GM18517 (cell line): ENCODE measurements around the gene PHRF1.
"Not testable (repeated sequence)": the region's sequence is repeated elsewhere in the genome, so short reads cannot be mapped to it uniquely, and the experiment has no call there.

Experiments
- ATAC-seq: cut with Tn5 transposase; IDR thresholded peaks from one replicate; pipeline ENCODE4 v1.9.1; 2021; ENCODE audit warnings: mild to moderate bottlenecking, moderate library complexity; ENCODE audit not compliant: unreplicated experiment

The PHRF1 gene

GRCh38 chr11:571802-572185 lies 4.5 kb upstream of the PHRF1 start:
- ATAC-seq, result no peak

DNA sequence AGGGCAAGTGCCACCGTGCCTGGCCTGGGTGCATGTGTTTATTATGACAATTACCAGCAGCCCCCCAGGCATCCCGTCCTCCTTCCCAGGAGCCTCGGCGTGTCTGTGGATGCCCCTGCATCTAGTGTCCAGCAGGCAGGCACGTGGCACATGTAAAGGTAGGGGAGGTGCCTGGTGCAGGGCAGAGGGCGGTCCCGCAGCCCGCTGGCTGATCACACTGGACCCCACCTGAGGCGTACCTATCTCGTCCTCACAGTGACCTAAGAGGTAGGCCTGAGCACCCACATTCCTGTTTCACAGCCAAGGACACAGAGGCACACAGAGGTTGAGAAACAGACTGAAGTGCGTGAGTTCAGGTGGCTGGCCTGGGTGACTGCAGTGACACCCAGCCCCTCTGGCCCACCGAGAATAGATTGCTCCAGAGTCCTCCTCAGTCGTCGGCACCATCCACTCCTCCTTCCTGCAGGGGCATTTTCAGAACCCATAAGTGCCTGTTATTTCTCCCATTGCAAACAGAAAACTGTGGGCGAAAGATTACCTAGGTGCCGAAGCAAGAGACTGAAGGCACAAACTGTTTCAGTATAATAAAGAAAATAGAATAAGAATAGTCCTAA lies 3.0 kb upstream of the PHRF1 start:
- no peak for ATAC-seq

DNA sequence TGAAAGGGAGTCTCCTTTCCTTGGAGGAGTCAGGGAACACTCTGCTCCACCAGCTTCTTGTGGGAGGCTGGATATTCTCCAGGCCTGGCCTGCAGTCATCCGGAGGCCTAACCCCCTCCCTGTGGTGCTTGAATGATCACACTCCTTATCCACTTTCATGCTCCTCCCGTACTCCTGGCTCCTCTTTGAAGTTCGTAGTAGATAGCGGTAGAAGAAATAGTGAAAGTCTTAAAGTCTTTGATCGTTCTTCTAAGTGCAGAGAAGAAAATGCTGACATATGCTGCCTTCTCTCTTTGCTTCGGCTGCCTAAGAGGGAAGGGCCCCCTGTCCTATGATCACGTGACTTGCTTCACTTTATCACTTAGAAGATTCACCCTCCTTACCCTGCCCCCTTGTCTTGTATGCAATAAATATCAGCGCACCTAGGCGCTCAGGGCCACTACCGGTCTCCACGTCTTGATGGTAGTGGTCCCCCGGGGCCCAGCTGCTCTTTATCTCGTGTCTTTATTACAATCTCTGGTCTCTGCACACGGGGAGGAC lies 2.2 kb upstream of the PHRF1 start:
- not testable (repeated sequence) for ATAC-seq

GRCh38 chr11:574632-575312 lies 1.5 kb upstream of the PHRF1 start:
- ATAC-seq, result no peak

GRCh38 chr11:575313-575995 lies 816 bp upstream of the PHRF1 start:
- no peak for ATAC-seq

DNA sequence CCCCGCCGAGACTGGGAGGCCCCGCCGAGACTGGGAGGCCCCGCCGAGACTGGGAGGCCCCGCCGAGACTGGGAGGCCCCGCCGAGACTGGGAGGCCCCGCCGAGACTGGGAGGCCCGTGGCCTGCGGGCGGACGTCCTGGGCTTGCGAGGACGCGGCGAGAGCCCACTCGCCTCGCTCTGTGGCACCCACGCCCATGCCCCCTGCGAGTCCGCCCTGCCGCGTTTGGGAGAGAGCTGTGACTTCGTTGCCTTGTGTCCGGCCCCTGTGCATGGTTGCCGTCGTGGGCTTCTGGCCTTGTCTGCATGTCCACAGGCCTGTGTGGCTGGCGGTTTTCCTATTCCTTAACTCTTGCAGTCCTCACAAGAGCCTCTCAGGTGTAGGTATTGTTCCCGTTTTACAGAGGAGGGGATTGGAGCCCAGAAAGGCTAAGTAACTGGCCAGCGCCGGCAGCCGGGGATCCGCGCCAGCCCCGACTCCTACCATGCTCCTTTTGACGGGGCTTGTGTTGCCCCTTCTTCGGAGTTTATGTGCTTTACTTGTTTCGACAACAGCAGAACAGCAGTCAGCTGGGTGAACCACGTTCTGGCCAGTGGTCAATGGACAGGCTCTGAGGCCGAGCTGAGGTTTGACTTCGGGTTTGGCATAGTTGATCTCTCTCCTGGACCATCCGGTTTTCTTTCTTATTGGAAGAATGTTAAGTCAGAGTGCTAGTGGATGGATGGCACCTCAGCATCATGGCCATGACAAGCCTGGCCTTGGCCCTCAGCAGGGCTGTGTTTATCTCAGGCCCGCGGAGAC lies 741 bp downstream of the PHRF1 start:
- ATAC-seq, result no peak

GRCh38 chr11:577611-577894 lies 1.3 kb downstream of the PHRF1 start:
- no peak for ATAC-seq

- ATAC-seq, result no peak
Observed at GRCh38 chr11:578276-579035, 2.2 kb downstream of the PHRF1 start.

DNA sequence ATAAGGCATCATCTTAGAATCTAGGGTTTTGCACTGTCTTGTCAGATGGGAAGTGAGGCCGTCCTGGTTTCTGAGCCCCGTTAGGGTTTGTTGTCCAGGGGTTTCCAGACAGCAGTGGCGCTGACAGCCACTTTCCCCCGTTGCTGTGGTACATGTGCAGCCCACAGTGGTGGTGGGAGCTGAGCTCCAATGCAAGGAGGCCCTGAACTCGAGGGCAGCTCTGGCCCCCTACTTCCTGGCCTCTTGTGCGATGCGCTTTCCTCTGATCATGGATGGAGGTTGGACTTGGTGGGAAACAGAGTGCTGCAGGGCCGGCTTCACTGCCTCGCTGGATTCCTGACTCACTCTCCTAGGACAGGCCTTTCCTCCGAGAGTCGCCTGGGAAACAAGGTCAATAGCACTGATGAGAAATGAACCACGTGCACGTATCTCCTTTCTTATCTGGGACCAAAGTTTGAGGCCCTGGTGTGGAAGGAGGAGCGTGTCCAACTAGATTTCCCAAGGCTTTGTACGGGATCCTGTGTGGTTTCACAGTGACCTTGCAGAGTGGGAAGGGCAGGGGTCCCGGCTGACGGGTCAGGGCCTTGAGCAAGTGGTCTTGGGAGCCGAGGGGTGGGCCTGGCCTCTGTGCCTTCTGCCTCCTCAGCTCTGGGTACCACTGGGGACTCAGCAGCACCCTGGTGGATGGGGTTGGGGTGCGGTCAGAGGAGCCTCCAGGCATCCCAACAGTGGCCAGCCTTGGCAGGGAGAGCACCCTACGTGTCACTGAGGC lies 3.7 kb downstream of the PHRF1 start:
- ATAC-seq, result no peak

GRCh38 chr11:581342-581741 lies 5.1 kb downstream of the PHRF1 start:
- no peak for ATAC-seq

GRCh38 chr11:581752-582151 lies 5.5 kb downstream of the PHRF1 start:
- ATAC-seq, result no peak

GRCh38 chr11:584287-584686 lies 8.0 kb downstream of the PHRF1 start:
- no peak for ATAC-seq

DNA sequence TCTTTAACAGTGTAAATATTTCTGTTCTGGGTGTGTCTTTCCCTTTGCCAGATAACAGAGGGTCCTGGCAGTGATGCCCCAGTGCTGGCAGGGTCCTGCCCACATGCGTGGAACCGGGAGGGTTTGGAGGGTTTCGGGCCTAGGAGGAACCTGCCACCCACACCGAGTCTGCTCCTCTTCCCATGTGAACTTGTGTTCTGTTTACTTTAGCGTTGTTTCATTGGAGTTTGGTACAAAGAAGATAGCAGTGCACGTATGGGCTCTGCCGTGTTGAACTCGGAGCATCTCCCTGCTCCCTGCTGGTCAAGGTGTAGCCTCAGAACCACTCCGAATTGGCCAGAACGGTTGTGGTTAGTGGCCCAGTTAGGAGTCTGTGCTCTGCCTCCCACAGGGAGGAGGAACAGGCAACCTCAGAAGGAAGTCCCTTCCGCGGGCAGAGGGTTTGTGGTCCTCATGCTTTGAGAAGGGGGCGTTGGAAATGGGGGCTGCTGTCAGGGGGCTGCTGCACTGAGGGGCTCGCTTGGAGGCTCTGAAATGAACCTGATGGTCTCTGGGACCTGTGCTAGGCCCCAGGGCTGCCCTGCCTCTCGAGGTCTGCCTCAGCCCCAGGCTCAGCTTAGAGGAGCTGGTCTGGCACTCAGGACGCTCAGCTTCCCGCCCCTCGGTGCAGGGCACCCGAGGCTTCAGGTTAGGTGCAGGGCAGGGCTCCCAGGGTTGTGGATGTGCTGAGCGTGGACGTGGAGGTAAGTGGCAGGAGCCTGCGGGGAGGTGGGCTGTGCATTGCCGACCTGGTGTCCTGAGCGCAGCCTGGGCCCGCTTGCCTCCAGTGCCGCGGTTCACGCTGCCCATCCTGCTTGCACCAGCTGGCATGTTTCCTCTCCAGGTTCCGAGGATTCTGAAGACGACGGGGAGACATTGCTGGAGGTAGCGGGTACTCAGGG lies 10.4 kb downstream of the PHRF1 start:
- ATAC-seq, result no peak

GRCh38 chr11:587546-587945 lies 11.3 kb downstream of the PHRF1 start:
- ATAC-seq, result no peak

GRCh38 chr11:587978-588380 lies 11.7 kb downstream of the PHRF1 start:
- no peak for ATAC-seq

GRCh38 chr11:589798-590197 lies 13.5 kb downstream of the PHRF1 start:
- ATAC-seq, result no peak

- no peak for ATAC-seq
Observed at GRCh38 chr11:590997-591396, 14.7 kb downstream of the PHRF1 start.

GRCh38 chr11:592501-592900 lies 16.2 kb downstream of the PHRF1 start:
- ATAC-seq, result no peak

GRCh38 chr11:592918-593317 lies 16.6 kb downstream of the PHRF1 start:
- no peak for ATAC-seq
